ENCODE measurements around the gene ZBTB18. TPM values are rescaled to one million over a fixed set of nuclear protein-coding genes. Genes with fewer than 3 reads are reported as not detected.

ZBTB18 gene
- polyA plus RNA-seq, 6 donors from 2014 or later: 3.4 to 12.0 (median 9.8) TPM

DNA sequence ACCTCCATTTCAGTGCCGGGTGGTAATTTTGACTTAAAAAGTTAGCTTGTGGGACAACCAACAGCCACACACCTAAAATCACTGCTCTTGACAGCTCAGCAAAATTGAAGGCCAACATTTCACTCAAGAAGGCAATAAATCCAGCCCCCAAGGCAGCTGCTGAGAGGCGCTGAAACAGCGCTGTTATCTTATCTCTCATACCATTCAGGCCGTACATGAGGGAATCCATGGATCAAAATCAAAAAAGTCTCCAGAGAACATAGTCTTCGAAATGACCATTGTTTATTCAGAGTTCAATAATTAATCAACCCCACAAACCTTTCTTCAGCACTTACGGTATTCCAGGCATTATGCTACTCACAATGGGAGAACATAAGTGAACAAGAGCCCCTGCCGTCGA, 38.5 kb downstream of the ZBTB18 start:
- no peak for DNase-seq
- H3K9me3 Mint-ChIP-seq: peaks cover 0 to 2% (median 0%) of the 10 kb centered on the region in 7 donors
- no peak overlapping the region for H3K27ac Mint-ChIP-seq
- H3K27me3 Mint-ChIP-seq: peaks cover 0 to 9% (median 3%) of the 10 kb centered on the region in 3 donors
- H3K36me3 Mint-ChIP-seq: no peaks in the 10 kb centered on the region
- peaks cover 0 to 3% (median 0%) of the 10 kb centered on the region in 3 donors for H3K4me1 Mint-ChIP-seq
- ATAC-seq (ENCODE audit: low read depth in 2 of 2): no peak
- peak overlapping the region in 1 of 8 donors; percentile 47 for H3K4me3 Mint-ChIP-seq

- Mint-ChIP-seq H3K4me1 (peaks cover 0 to 3% (median 0%) of the 10 kb centered on the region in 3 donors), H3K27me3 (peaks cover 0 to 6% (median 5%) of the 10 kb centered on the region in 3 donors), H3K4me3 (no peak overlapping the region), H3K36me3 (no peaks in the 10 kb centered on the region), H3K27ac (no peak overlapping the region), H3K9me3 (peaks cover 0 to 2% (median 0%) of the 10 kb centered on the region in 7 donors)
- ATAC-seq (ENCODE audit: low read depth in 2 of 2) (no peak), DNase-seq (no peak)
Measured at GRCh38 chr1:244090645-244091044, 39.6 kb downstream of the ZBTB18 start.

GRCh38 chr1:244092293-244092963, 41.3 kb downstream of the ZBTB18 start:
- Mint-ChIP-seq H3K9me3 (no peaks in the 10 kb centered on the region), H3K4me3 (no peak overlapping the region), H3K4me1 (peaks cover 0 to 3% (median 0%) of the 10 kb centered on the region in 3 donors), H3K27ac (peak overlapping the region in 1 of 6 donors; percentile 64), H3K27me3 (peaks cover 0 to 6% (median 5%) of the 10 kb centered on the region in 3 donors), H3K36me3 (no peaks in the 10 kb centered on the region)
- no peak for ATAC-seq (ENCODE audit: low read depth in 2 of 2)
- no peak for DNase-seq

DNA sequence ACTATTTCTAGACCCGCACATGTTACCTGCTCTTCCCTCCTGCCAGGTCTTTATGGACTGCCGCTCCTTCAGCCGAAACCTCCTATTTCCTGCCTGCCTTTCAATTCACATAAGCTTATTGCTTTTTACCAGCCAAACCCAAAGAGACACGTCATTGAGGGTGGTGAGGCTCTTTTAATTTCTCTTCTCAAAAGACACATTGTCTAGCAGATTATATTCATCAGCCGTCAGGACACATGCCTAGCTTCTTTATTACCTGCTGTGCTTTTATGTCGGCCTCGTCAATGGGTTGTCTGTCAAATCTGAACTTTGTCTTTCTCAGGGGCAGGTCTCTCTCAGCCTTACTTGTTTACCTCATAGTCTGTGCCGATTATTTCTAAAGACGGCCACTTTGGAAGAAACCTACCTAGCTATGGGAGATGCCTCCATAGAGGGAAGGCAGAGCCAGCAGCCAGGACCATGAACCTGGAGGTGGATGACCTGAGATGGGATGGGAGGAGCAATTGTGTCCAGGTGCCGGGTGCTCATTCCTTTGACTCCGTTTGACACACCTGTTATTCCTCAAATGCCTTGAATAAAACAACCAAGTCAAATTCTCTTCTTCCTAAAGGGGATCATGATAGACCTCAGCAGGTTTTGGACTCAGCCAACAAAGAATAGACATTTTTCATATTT, 42.0 kb downstream of the ZBTB18 start:
- ATAC-seq (ENCODE audit: low read depth in 2 of 2) (no peak), DNase-seq (no peak)
- Mint-ChIP-seq H3K27ac (peak overlapping the region in 1 of 6 donors; percentile 28), H3K4me3 (no peak overlapping the region), H3K4me1 (no peaks in the 10 kb centered on the region), H3K27me3 (peaks cover 0 to 6% (median 5%) of the 10 kb centered on the region in 3 donors), H3K9me3 (no peaks in the 10 kb centered on the region), H3K36me3 (no peaks in the 10 kb centered on the region)

- no peaks in the 10 kb centered on the region for H3K36me3 Mint-ChIP-seq
- ATAC-seq (ENCODE audit: low read depth in 2 of 2) (no peak), DNase-seq (no peak)
- peak overlapping the region in 1 of 6 donors; percentile 64 for H3K27ac Mint-ChIP-seq
- peaks cover 5 to 13% (median 5%) of the 10 kb centered on the region in 3 donors for H3K27me3 Mint-ChIP-seq
- no peaks in the 10 kb centered on the region for H3K4me1 Mint-ChIP-seq
- no peak overlapping the region for H3K4me3 Mint-ChIP-seq
- no peaks in the 10 kb centered on the region for H3K9me3 Mint-ChIP-seq
Measured at GRCh38 chr1:244094880-244095528, 43.9 kb downstream of the ZBTB18 start.

GRCh38 chr1:244095529-244095911, 44.4 kb downstream of the ZBTB18 start:
- Mint-ChIP-seq H3K9me3 (no peaks in the 10 kb centered on the region), H3K4me3 (no peak overlapping the region), H3K4me1 (peaks cover 1 to 3% (median 2%) of the 10 kb centered on the region in 3 donors), H3K27me3 (peaks cover 7 to 15% (median 9%) of the 10 kb centered on the region in 3 donors), H3K36me3 (no peaks in the 10 kb centered on the region), H3K27ac (peak overlapping the region in 1 of 6 donors; percentile 64)
- ATAC-seq (ENCODE audit: low read depth in 2 of 2): no peak
- no peak for DNase-seq

- Mint-ChIP-seq H3K27me3 (peaks cover 13 to 22% (median 14%) of the 10 kb centered on the region in 3 donors), H3K36me3 (no peaks in the 10 kb centered on the region), H3K27ac (no peak overlapping the region), H3K9me3 (no peaks in the 10 kb centered on the region), H3K4me3 (no peak overlapping the region), H3K4me1 (peaks cover 7 to 9% (median 8%) of the 10 kb centered on the region in 3 donors)
- no peak for DNase-seq
- no peak for ATAC-seq (ENCODE audit: low read depth in 2 of 2)
Measured at GRCh38 chr1:244096066-244096610, 45.1 kb downstream of the ZBTB18 start.

DNA sequence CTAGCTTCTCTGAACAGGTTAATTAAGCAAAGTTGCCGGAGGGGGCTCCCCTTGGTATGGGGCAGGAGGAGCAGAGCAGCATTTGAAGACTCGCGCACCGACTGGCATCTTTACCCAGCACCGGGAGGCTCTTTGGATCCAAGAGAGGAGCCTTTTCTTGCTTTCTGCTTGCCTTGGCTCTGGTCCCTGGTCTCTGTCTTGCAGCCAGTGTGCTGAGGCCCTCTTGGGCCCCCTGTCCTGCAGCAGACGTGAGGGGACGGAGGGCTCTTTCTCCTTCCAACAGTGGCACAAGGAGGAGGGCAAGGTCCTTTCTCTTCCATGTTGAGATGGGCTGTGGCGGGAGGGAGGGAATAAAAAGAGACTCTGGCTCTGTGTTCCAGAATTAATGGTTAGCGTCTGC, 45.6 kb downstream of the ZBTB18 start:
- Mint-ChIP-seq H3K4me3 (no peak overlapping the region), H3K27ac (no peak overlapping the region), H3K27me3 (peaks cover 18 to 22% (median 19%) of the 10 kb centered on the region in 3 donors), H3K9me3 (no peaks in the 10 kb centered on the region), H3K36me3 (no peaks in the 10 kb centered on the region), H3K4me1 (peaks cover 12 to 15% (median 14%) of the 10 kb centered on the region in 3 donors)
- DNase-seq: no peak
- no peak for ATAC-seq (ENCODE audit: low read depth in 2 of 2)

GRCh38 chr1:244097523-244098405, 46.7 kb downstream of the ZBTB18 start:
- Mint-ChIP-seq H3K27ac (no peak overlapping the region), H3K4me3 (no peak overlapping the region), H3K4me1 (peaks cover 12 to 16% (median 14%) of the 10 kb centered on the region in 3 donors), H3K36me3 (no peaks in the 10 kb centered on the region), H3K27me3 (peaks cover 13 to 27% (median 22%) of the 10 kb centered on the region in 3 donors), H3K9me3 (no peaks in the 10 kb centered on the region)
- DNase-seq (no peak), ATAC-seq (ENCODE audit: low read depth in 2 of 2) (no peak)

- DNase-seq (no peak), ATAC-seq (ENCODE audit: low read depth in 2 of 2) (no peak)
- Mint-ChIP-seq H3K27ac (peak overlapping the region in 1 of 6 donors; percentile 12), H3K9me3 (no peaks in the 10 kb centered on the region), H3K4me1 (peaks cover 12 to 16% (median 14%) of the 10 kb centered on the region in 3 donors), H3K4me3 (no peak overlapping the region), H3K36me3 (no peaks in the 10 kb centered on the region), H3K27me3 (peaks cover 20 to 40% (median 23%) of the 10 kb centered on the region in 3 donors)
Measured at GRCh38 chr1:244099258-244099930, 48.3 kb downstream of the ZBTB18 start.

DNA sequence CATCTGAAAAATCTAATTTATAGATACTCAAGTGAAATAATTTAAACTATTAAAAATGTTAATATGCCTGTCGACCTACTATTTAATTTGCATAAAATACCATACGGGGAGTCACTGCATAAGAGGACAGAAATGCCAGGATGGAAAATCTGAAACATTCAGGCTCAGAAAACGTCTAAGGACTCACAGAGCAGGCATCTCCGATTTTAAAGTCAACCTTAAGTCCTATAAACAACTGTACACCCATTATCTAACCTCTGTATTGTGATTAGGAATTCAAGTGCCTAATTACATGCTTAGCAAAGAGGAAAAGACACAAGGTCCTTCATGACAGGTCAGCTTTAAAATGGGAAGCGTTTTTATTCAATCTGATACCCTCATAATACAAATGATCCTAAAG, 49.2 kb downstream of the ZBTB18 start:
- ATAC-seq (ENCODE audit: low read depth in 2 of 2) (no peak), DNase-seq (no peak)
- Mint-ChIP-seq H3K27ac (peak overlapping the region in 1 of 6 donors; percentile 16), H3K9me3 (no peaks in the 10 kb centered on the region), H3K27me3 (peaks cover 20 to 44% (median 27%) of the 10 kb centered on the region in 3 donors), H3K4me3 (peak overlapping the region in 4 of 8 donors; percentile 48 to 78 (median 70)), H3K4me1 (peaks cover 12 to 16% (median 14%) of the 10 kb centered on the region in 3 donors), H3K36me3 (no peaks in the 10 kb centered on the region)

All from naive B cell (primary cell).